ENCODE data around the gene SLC10A3. TPM values are rescaled to one million over a fixed set of nuclear protein-coding genes. Genes with fewer than 3 reads are reported as not detected.
A peak's percentile ranks its signal among the peaks of the same experiment; 100 is the strongest.

The SLC10A3 gene
- total and polyA plus RNA-seq, 5 experiments from 2014 or later, result 18.2 to 42.3 (median 30.5) TPM

- H3K27me3 Mint-ChIP-seq, result no peaks in the 10 kb centered on the region
- peak overlapping the region in 5 of 10 donors; percentile 61 to 89 (median 72) for H3K27ac Mint-ChIP-seq
- DNase-seq (no peak), ATAC-seq (no peak)
- H3K4me1 Mint-ChIP-seq, result peaks cover 4 to 43% (median 25%) of the 10 kb centered on the region in 4 donors
- H3K4me3 Mint-ChIP-seq, result peak overlapping the region in 7 of 10 donors; percentile 41 to 90 (median 79)
- H3K36me3 Mint-ChIP-seq, result peaks cover 0 to 8% (median 0%) of the 10 kb centered on the region in 3 donors
- POLR2A ChIA-PET, result interaction anchor here (1.4 to 9.4 kb wide), 7 partner anchors 9 to 517 kb away, joined by 3 to 102 read pairs (median 11); partner anchors contain the start of genes FAM3A, HCFC1, PLXNA3 and RPL10
- no peaks in the 10 kb centered on the region for H3K9me3 Mint-ChIP-seq
Observed at GRCh38 chrX:154488336-154489075, 1.9 kb downstream of the SLC10A3 start.

DNA sequence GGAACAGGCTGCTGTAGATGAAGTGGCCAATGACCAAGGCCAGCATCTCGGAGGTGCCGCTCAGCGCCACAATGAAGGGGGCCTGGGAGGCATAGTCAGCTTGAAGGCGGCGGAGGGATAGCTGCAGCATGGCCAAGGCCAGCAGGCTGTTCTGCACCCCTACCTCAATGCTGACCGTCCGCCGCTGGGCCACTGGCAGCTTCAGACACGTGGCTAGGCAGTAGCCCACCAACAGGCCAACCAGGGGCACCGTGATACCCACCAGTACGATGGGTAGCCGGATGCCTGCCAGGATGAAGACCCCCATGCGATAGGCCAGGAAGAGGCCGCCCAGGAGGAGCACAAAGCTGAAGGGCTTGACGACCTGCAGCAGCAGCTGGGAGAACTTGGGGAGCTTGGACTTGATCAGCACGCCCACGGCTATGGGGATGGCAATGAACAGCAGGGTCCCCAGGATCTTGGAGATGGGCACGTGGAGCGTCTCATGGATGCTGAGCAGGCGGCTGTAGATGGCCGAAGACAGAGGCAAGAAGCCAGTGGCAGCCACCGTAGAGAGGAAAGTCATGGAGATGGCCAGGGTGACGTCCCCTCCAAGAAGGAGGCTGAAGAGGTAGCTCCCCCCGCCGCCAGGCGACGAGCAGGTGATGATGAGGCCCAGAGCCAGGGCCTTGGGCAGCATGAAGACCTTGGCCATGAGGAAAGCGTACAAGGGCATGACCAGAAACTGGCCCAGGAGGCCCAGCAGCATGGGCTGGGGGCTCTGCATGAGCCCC is 2.7 kb downstream of the SLC10A3 start:
- POLR2A ChIA-PET, result interaction anchor here (0.5 to 9.4 kb wide), 16 partner anchors 11 to 668 kb away, joined by 3 to 102 read pairs (median 5); partner anchors contain the start of genes FAM3A, FAM50A, PLXNA3 and RPL10
- Mint-ChIP-seq H3K4me1 (peaks cover 4 to 47% (median 27%) of the 10 kb centered on the region in 4 donors), H3K36me3 (peaks cover 0 to 8% (median 0%) of the 10 kb centered on the region in 3 donors), H3K27ac (peak overlapping the region in 7 of 10 donors; percentile 5 to 90 (median 80)), H3K27me3 (no peaks in the 10 kb centered on the region), H3K4me3 (peak overlapping the region in 9 of 10 donors; percentile 37 to 89 (median 76)), H3K9me3 (no peaks in the 10 kb centered on the region)
- ATAC-seq, result no peak
- no peak for DNase-seq

- Mint-ChIP-seq H3K9me3 (no peaks in the 10 kb centered on the region), H3K36me3 (peaks cover 0 to 8% (median 0%) of the 10 kb centered on the region in 3 donors), H3K4me1 (peaks cover 4 to 52% (median 28%) of the 10 kb centered on the region in 4 donors), H3K27ac (peak within 1 kb of the TSS; percentile 43 to 90 (median 86)), H3K27me3 (no peaks in the 10 kb centered on the region), H3K4me3 (peak within 1 kb of the TSS; percentile 74 to 89 (median 76))
- ATAC-seq (peak; percentile 13 to 21), DNase-seq (peak in 8 of 10 donors; percentile 27 to 57 (median 44))
- POLR2A ChIA-PET, result interaction anchor here (0.5 to 9.4 kb wide), 23 partner anchors 10 to 561 kb away, joined by 3 to 102 read pairs (median 5); partner anchors contain the start of genes ARHGAP4, FAM3A, FAM50A and PLXNA3
Observed at GRCh38 chrX:154486396-154487207, 3.8 kb downstream of the SLC10A3 start, which contains the start of gene UBL4A. Gene UBL4A, minus strand, starts transcription at chrX:154486615. Its CDS starts 31 bp downstream, at chrX:154486584.

DNA sequence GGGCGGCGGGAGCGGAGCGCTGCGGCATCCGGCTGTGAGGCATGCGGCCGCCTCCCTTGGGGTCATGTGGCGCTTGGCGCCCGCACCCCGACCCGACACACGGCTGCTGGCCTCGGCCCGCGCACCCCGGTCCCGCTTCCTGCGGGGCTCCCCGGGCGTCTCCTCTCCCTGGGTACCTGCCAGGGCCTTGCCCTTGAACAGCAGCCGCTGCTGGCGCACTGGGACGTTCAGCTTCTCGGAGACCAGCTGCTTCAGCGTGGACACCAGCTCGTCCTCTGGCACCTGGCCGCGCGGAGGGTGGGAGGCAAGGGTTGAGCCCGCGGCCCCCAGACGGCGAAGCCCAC is 4.4 kb downstream of the SLC10A3 start:
- Mint-ChIP-seq H3K4me3 (peak overlapping the region in 6 of 10 donors; percentile 24 to 76 (median 46)), H3K27ac (no peak overlapping the region), H3K9me3 (no peaks in the 10 kb centered on the region), H3K4me1 (peaks cover 4 to 49% (median 29%) of the 10 kb centered on the region in 4 donors), H3K36me3 (peaks cover 0 to 8% (median 0%) of the 10 kb centered on the region in 3 donors), H3K27me3 (no peaks in the 10 kb centered on the region)
- POLR2A ChIA-PET, result interaction anchor here (0.6 to 9.4 kb wide), 17 partner anchors 9 to 560 kb away, joined by 3 to 102 read pairs (median 6); partner anchors contain the start of genes ARHGAP4, FAM3A, FAM50A and PLXNA3
- peak in 8 of 10 donors; percentile 2 to 39 (median 26) for DNase-seq
- peak; percentile 9 to 10 for ATAC-seq

DNA sequence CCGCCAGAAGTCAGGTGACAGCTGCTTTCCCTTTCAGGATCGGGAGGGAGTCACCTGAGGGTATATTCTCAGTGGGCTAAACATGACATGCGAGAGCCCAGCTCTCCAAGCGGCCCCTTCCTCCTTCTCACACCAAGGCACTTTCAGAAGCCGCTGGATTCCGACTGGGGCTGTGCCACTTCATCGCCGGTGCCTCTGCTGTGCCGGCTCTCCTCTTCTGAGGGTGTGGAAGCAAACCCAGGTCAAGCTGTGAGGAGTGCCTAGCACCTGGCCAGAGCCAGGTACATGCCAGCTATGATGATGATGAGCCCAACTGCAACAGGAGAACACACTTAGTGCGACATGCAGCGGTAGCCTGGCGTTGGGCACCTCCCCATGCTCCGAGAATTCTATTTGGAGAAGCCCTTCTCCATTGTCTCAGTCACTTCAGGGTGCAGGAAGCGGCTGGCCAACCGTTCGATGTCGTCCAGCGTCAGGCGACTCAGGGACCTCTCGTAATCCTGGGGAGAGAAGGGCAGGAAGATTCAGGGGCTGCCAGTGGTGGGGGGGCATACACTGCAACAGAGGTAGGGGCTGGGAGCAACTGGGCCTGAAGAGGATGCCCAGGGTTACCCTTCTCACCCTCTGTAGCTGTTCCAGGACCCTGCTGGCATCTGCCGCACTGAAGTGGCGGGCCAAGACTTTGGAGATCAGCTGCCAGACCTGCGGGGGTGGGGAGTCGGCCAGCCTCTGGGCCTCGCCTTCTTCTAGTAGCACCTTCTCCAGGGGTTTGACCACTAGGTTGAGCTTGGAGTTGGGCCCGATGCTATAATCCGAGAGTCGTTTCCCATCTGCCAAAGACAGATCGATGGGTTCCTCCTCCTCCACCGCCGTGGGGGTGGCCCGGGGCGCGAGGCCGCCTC is 5.0 kb downstream of the SLC10A3 start:
- H3K4me1 Mint-ChIP-seq, result peaks cover 4 to 44% (median 29%) of the 10 kb centered on the region in 4 donors
- POLR2A ChIA-PET, result interaction anchor here (0.6 to 9.4 kb wide), 18 partner anchors 8 to 115 kb away, joined by 3 to 102 read pairs (median 6); partner anchors contain the start of genes FAM3A, FAM50A, IKBKG and PLXNA3
- DNase-seq (no peak), ATAC-seq (no peak)
- peaks cover 0 to 8% (median 0%) of the 10 kb centered on the region in 3 donors for H3K36me3 Mint-ChIP-seq
- peak overlapping the region; percentile 62 to 80 (median 70) for H3K4me3 Mint-ChIP-seq
- H3K9me3 Mint-ChIP-seq, result no peaks in the 10 kb centered on the region
- no peaks in the 10 kb centered on the region for H3K27me3 Mint-ChIP-seq
- peak overlapping the region in 6 of 10 donors; percentile 17 to 74 (median 60) for H3K27ac Mint-ChIP-seq

GRCh38 chrX:154484255-154485149 is 5.9 kb downstream of the SLC10A3 start:
- POLR2A ChIA-PET, result interaction anchor here (0.6 to 9.4 kb wide), 6 partner anchors 28 to 85 kb away, joined by 3 to 102 read pairs (median 6); partner anchors contain the start of genes FAM50A, IKBKG and RPL10
- DNase-seq (no peak), ATAC-seq (no peak)
- Mint-ChIP-seq H3K9me3 (no peaks in the 10 kb centered on the region), H3K36me3 (peaks cover 0 to 8% (median 0%) of the 10 kb centered on the region in 3 donors), H3K4me3 (peak overlapping the region in 7 of 10 donors; percentile 7 to 80 (median 51)), H3K27ac (peak overlapping the region in 3 of 10 donors; percentile 3 to 27 (median 20)), H3K27me3 (no peaks in the 10 kb centered on the region), H3K4me1 (peaks cover 1 to 43% (median 27%) of the 10 kb centered on the region in 4 donors)

GRCh38 chrX:154483325-154483724 is 7.1 kb downstream of the SLC10A3 start:
- H3K27me3 Mint-ChIP-seq, result no peaks in the 10 kb centered on the region
- H3K9me3 Mint-ChIP-seq, result no peaks in the 10 kb centered on the region
- POLR2A ChIA-PET, result interaction anchor here (9.4 kb wide), 1 partner anchor 84 kb away, joined by 102 read pairs; the partner anchor contains the start of gene RPL10
- H3K4me3 Mint-ChIP-seq, result peak overlapping the region in 3 of 10 donors; percentile 6 to 59 (median 6)
- peaks cover 0 to 36% (median 27%) of the 10 kb centered on the region in 4 donors for H3K4me1 Mint-ChIP-seq
- peaks cover 0 to 6% (median 0%) of the 10 kb centered on the region in 3 donors for H3K36me3 Mint-ChIP-seq
- peak overlapping the region in 4 of 10 donors; percentile 25 to 67 (median 40) for H3K27ac Mint-ChIP-seq
- DNase-seq (no peak), ATAC-seq (no peak)

GRCh38 chrX:154482786-154483185 is 7.6 kb downstream of the SLC10A3 start:
- DNase-seq, result no peak
- no peaks in the 10 kb centered on the region for H3K27me3 Mint-ChIP-seq
- H3K9me3 Mint-ChIP-seq, result no peaks in the 10 kb centered on the region
- ATAC-seq, result no peak
- H3K36me3 Mint-ChIP-seq, result peaks cover 0 to 1% (median 0%) of the 10 kb centered on the region in 3 donors
- POLR2A ChIA-PET, result interaction anchor here (0.5 to 9.4 kb wide), 2 partner anchors 18 to 84 kb away, joined by 4 to 102 read pairs; partner anchors contain the start of gene RPL10
- no peak overlapping the region for H3K27ac Mint-ChIP-seq
- peaks cover 0 to 36% (median 24%) of the 10 kb centered on the region in 4 donors for H3K4me1 Mint-ChIP-seq
- no peak overlapping the region for H3K4me3 Mint-ChIP-seq

GRCh38 chrX:154481911-154482601 is 8.4 kb downstream of the SLC10A3 start:
- Mint-ChIP-seq H3K27ac (peak overlapping the region in 1 of 10 donors; percentile 51), H3K36me3 (no peaks in the 10 kb centered on the region), H3K4me3 (no peak overlapping the region), H3K4me1 (peaks cover 0 to 40% (median 24%) of the 10 kb centered on the region in 4 donors), H3K27me3 (no peaks in the 10 kb centered on the region), H3K9me3 (no peaks in the 10 kb centered on the region)
- POLR2A ChIA-PET, result interaction anchor here (0.5 to 9.4 kb wide), 8 partner anchors 9 to 84 kb away, joined by 3 to 102 read pairs (median 4); partner anchors contain the start of genes G6PD, RPL10 and SLC10A3
- ATAC-seq (no peak), DNase-seq (no peak)

Data from naive thymus-derived CD8-positive, alpha-beta T cell (primary cell).